ENCODE results near the gene TACR2.
"Not testable (repeated sequence)": the region's sequence is repeated elsewhere in the genome, so short reads cannot be mapped to it uniquely, and the experiment has no call there.

Gene TACR2

DNA sequence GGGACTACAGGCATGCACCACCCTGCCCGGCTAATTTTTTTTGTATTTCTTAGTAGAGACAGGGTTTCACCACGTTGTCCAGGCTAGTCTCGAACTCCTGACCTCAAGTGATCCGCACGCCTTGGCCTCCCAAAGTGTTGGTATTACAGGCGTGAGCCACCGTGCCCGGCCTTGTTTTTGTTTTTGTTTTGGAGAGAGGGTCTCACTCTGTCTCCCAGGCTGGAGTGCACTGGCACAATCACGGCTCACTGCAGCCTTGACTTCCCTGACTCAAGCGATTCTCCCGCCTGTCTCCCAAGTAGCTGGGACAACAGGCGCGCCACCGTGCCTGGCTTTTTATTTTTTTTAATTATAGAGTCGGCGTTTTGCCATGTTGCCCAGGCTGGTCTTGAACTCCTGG, 33.7 kb upstream of the TACR2 start:
- DNase-seq = not testable (repeated sequence)

DNA sequence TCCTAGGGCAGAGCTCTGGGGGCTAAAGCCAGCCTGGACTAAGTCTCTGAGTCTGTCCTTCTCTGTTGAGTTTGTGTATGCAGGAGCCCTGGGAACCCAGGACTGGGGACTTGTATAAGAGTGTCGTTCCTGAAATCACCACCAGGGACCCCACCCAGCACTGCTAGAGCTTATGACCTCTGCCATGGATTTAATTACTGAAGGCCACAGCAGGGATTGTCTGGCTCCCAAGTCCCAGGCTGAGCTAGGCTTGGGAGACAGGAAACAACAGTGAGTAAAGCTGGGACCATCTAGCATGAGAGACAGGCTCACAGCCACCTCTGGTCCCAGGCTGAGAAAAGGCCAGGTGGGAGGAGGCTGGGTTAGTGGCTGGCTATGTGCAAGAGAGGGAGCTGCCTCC, 33.1 kb upstream of the TACR2 start:
- peak in 4 of 5 donors; percentile 22 to 58 (median 32) for DNase-seq

DNA sequence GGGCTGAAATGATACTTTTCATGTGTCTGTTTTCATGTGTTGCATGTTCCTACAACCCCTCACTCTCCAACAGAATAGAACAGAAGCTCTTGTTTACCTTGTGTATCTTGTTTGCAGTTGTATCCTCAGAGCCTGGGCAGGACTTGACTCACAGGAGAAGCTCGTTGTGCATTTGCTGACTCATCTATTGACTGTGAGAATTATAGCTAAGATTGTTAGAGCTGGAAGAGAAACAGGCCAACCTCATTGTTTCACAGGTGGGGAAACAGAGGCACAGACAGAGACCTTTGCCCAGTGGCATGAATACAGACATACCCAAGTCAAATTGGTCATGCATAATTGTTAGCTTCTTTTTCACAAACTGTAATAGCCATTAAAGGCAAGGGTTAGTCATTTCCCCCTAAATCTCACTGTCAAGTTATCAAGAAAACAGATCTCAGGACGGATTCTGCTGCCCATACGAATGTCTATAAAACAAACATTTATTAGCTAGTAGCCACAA, 30.0 kb upstream of the TACR2 start:
- DNase-seq = peak in 1 of 5 donors; percentile 25

DNA sequence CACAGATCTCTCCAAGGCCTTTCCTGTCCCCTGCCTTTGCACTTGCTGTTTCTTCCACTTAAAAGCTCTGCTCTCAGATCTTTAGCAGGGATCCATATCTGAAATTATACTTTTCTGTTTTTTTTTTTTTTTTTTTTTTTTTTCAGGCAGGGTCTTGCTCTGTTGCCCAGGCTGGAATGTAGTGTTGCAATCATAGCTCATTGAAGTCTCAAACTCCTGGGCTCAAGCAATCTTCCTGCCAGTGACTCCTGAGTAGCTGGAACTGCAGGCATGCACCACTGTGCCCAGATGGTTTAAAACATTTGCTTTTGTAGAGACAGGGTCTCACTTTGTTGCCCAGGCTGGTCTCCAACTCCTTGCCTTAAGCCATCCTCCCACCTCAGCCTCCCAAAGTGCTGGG, 29.5 kb upstream of the TACR2 start:
- DNase-seq = no peak

DNA sequence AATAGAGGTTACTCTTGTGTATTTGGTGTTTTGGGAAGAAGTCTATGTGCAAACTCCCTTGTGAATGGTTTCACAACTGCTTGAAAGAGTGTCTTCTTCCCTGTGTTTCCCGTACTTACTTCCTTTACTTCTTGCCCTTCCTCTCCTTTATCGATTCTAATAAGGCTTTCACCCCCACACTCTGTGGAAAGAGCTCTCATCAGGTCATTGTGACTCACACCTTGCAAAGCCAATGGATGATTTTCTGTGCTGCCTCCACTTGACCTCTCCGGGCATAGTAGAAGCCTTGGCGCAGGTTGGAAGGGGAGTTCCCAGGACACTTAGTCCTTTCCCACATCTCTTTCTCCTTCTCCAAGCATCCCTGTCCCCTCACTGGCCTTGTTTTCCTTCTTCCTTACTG, 28.3 kb upstream of the TACR2 start:
- no peak for DNase-seq

DNA sequence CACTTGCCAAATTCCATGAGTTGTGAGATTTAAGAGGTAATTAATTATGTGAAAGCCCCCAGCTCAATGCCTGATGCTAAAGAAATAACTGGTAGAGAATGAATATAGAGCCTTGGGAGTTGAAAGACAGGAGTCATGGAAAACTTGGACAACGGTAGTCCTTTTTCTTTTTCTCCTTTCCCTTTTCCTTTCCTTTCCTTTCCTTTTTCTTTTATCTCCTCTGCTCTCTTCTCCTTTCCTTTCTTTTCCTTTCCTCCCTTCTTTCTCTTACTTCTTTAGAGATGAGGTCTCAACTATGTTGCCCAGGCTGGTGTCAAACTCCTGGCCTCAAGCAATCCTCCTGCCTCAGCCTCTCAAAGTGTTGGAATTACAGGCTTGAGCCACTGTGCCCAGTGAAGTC, 26.6 kb upstream of the TACR2 start:
- DNase-seq = no peak

DNA sequence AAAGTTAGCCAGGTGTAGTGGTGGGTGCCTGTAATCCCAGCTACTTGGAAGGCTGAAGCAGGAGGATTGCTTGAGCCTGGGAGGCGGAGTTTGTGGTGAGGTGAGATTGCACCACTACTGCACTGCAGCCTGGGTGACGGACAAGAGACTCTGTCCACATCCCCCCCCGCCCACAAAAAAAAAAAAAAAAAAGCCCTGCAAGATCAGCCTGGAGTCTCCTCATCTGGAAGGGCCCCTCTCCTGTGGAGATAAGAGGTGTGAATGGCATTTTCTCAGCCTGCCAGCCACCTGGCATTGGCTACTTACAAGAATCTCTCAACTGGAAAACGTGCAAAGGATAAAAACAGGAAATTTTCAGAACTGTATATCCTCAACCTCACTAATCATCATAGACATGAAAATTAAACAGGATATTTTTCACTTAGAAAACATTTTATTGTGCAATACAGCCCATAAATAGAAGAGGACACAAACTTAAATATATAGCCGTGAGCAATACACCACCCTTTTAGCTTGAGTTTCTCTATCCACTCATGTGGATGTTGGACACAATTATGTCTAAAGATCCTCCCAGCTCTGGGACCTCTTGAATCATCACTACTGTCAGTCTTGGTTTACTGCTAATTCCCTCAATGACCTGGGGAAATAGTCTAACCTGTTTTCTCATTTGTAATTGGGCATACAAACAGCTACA, 23.2 kb upstream of the TACR2 start:
- DNase-seq = no peak

DNA sequence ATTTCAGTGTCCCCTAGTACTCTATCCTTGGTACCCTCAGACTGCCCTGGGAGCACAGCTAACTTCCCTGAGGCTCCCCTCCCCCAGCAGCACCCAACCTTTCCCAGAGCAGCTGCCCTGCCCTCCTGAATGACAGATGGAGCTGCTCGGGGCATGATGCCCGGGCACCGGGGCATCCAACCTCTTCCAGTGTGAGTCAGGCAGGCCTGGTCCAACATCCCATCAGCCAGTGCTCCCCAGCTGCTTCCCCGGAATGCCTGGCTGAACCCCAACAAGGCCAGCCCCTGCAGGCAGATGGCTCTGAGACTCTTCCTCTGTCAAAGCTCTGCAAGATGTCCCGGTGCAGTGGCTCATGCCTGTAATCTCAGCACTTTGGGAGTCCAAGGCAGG, 22.6 kb upstream of the TACR2 start:
- no peak for DNase-seq

DNA sequence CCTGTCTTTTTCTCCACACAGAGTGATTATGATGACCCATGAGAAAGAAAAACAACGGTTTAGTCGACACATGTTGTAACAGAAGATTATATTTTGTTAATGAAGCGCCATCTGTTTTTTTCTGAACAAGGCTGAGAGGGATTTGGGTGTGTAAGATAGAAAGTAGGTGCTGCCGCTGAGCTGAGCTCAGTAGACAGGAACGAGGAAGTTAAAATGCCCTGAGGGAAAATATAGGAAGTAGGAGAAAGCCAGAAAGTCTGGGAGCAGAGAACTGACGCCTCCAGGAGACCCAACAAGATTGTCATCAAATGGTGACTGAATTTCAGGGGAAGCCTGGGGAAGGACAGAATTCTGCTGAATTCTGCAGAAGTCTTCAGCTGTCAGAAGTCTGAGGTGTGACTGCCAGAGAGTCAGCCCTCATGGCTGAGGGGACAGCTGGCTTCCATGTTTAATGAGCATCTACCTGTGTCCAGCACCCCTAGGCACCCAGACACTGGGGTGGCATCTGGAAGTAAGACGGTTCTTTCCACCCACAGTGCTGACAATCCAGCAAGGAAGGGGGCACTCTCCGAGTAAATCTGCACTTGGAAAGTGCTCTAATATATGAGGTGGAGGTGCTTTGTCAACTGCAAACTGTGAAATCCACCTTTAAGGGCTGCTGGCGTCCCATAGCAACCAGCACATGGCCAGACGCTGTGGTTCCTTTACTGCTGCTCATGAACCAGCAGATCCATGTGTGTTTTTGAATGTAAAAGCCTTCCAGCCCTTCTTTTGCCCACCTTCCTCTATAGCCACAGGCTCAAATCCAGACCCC, 22.0 kb upstream of the TACR2 start:
- DNase-seq = no peak

DNA sequence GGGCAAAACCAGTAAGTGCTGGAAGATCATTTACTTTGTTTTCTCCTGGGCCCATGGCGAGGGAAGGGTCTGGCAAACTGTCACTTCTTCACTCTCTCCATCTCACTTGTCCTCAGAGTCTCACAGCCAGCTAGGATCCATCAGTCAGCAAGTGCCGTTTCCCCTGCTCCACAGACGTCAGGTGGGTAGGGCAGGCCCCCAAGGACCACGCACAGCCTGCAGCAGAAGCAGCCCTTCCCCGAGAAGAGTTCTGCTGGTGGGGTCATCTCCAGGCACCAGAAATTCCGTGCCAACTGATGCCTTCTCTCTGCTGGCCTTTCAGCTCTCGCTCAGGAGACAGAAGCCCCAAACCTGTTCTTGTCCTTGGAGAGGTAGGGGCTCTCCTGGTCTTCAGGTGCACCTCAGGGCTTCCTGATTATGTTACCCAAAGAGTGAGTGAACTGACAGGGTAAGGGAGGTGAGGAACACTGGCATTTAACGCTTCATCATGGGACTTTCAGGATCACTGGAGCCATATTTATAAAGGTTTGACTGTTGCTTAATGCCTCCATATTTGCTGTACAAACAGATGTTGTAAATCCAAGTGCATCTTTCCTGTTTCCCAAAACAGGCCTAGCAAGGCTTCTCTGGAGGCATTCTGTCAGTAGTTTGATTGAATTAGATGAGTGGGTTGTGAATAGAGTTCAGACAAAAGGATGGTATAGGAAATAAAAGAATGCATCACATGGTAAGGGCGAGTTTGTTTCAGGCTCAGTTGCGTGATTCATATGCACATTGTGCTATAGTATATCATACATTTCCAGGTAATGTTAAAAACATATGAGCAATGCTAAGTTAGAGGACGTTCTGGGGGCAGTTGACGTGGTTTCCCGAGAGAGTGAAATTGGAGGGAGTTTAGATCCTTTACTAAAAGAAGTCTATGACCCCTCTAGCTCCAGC, 20.9 kb upstream of the TACR2 start:
- no peak for DNase-seq

DNA sequence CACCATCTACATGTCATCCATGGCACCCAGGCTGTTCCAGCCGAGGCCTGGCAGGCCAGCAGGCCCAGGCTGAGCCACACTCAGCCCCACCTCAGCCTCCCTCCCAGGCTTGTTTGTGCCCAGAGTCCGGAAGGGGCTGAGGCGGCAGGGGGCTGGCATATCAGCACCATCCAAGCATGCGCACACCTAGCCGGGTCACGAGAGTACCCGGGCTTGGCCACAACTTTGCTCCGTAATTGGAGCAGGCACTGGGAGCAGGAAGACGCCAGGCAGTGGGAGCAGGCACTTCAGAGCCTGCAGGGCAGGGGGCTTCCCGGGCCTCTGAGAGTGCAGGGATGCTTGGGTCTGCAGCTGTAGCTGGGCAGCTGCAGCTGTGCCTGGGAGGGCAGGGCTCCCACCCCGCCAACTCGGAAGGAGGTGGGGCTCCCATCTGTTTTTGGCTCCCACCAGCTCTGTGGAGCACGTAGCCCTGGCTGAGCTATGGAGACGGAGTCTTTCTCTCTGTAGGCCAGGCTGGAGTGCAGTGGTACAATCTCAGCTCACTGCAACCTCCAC, 19.3 kb upstream of the TACR2 start:
- no peak for DNase-seq

DNA sequence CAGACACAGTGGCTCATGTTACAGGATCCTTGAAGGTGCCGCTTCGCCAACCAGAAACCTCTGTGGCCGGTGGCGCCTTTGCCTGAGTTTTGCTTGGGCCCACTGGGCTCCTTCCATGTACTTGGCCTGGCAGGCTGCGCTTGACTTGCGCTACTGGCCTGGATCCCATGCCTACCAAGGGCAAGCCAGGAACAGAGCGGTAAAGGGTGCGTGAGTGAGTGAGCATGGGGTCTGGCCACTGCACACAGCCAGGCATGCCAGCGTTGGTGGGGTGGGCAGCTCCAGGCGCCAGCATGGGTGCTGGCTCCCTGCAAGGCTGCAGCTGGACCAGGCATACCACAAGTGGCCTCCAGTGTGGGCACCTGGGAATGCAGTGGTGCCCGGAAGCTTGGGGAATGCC, 18.2 kb upstream of the TACR2 start:
- DNase-seq = no peak

DNA sequence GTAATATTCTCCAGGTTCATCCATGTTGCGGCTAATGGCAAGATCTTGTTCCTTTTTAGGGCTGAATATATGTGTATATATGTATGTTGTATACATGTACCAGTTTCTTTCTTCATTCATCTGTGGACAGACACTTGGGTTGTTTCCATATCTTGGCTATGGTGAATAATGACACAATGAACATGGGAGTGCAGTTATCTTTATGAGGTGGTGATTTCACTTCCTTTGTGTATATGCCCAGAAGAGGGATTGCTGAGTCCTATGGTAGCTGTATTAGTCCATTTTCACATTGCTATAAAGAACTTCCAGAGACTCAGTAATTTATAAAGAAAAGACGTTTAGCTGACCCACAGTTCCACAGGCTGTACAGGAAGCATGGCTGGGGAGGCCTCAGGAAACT, 17.5 kb upstream of the TACR2 start:
- no peak for DNase-seq

DNA sequence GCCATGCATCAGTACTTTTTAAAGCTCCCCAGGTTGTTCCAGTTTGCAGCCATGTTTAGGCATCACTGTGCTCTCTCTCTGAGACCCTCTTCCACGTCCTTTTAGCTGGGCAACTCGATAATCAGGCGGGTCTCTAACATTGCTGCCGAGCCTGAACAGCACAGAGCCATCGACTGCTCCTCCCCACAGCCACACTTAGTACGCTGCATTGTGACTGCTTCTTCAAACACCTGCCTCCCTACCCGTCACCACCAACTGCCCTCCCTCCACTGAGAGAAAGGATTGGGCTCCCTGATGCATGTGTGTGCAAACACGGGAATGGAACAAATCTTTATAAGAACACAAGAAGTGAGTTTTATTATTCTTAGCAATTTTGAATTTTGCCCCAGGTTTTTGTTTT, 11.4 kb upstream of the TACR2 start:
- DNase-seq = no peak

DNA sequence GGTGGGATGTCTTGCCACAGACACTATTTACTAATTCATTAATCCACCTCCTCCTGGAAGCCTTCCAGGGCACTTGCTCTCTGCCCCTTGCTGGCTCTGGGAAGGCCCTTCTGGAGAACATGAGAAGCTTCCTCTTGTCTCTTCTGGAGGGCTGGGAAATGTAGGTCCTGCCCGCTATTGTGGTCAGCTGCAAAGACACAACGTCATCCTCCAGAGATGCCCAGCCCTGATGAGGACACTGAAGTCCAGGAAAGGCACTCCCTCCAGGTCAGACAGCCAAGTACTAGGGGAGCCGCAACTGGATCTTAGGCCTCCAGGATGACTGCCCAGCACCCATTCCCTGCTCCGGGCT, 9.6 kb upstream of the TACR2 start:
- DNase-seq = no peak

DNA sequence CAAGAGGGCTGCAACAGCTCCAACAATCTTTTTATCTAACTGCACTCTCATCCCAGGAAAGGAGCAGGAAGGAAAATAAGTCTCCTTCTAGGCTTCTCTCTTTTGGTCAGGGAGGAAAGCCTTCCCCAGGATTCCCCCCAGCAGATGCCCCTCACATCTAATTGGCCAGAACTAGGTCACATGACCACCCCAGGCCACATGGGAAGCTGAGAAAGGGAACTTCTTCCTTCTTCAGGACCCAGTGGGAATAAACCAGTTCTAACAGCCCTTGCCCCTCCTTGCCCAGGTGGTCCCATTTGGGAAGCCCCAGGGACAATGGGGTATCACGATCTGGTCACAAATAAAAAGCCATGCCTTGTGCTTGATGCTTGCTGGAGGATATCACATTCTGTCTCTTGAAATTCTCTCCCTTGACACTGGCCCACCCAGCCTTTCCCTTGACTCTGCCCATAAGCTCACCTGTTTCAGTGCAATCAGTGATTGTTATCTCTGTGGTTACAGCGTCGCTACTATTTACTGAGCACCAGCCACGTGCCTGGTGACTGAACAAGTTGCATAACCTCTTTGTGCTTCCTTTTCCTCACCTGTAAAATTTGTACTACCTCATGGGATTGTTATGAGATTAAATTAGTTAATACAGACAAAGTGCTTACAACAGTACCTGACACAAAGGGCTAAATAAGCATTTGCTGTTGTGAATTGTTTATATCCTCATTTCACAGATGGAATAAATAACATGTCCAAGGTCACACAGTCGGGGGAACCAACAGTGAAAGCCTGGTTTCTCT, 9.0 kb upstream of the TACR2 start:
- peak in 4 of 5 donors; percentile 13 to 52 (median 46) for DNase-seq

DNA sequence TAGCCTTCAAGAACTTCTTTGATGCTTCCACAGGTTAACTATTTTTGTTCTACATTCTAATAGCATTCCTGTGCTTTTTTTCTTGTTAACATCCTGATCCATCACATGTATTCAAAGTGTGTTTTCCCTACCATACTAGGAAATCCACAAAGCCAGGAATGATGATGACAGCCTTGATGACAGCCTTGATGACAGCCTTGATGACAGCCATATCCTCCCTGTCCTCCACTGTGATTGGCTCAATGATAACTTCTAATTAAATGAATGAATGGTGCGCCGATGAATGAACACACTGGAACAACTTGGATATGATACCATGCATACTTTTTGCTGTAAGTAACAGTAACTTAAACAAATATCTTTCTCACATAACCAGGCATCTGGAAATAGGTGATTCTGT, 8.3 kb upstream of the TACR2 start:
- DNase-seq = no peak

DNA sequence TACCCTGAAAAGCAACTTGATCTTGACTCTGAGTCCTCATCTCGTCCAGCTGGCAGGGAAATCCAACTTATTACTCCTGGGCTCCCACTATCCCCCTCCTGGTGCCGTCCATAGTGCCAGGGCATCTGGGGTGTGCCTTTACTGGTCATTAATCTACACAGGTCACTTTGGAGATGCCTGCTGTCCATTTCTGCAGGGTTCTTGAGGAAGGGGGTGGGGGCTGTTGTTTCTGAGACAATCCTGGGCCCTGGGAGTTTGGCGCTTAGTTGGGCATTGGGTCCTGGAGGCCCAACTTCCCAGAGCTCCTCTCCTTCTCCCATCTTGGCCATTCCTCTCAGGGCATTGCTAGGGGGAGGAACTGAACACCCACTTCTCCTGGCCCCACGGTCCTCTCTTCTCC, 6.0 kb upstream of the TACR2 start:
- DNase-seq = no peak

DNA sequence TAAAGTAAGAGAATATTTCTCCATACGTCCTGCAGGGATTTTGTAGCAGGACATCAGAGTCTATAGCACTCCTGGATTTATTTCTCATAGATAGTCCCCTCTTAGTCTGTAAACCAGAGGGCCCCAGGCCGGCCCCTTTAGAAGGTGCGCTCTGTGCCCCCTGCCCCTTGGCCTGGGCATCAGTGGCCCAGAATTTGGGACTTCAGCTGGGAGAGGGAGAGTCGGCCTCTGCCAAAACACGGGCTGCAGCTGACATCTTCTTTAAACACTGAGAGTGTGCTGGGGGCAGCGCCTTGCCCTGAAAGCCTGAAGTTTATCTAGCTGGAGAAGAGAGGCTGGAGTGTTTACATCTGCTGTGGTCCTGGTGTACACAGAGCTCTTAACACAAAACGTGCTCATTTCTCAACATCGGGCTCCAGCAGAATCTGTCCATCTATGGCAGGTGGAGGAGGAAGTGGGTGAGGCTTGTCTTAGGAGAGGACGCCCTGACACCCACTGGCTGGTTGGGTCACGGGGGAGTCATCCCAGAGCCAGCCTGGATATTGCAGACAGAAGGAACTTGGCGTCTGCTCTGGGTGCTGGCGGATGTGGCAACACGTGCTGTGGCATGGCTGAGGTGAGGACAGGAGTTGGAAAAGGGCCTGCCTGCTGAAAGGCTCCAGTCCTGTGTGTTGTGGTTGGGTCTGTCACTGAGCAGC, 5.0 kb upstream of the TACR2 start:
- no peak for DNase-seq

DNA sequence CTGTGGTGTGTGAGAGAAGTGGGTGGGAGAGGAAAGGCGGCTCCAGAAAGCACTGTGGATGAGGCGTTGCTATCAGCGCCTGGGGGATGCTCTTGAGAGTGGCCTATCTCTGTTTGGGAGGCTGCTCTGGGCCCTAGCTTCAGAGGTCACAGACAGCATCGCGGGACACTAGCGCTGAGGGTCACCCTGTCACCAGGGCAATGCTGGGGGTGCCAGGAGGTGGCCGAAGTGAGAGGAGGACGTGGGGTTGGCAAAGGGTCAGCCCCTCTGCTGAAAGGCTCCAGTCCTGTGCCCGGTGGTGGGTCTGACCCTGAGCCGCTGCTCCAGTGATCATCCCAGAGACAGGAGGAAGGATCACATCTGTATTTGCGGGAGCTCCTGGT, 3.0 kb upstream of the TACR2 start:
- DNase-seq = no peak

DNA sequence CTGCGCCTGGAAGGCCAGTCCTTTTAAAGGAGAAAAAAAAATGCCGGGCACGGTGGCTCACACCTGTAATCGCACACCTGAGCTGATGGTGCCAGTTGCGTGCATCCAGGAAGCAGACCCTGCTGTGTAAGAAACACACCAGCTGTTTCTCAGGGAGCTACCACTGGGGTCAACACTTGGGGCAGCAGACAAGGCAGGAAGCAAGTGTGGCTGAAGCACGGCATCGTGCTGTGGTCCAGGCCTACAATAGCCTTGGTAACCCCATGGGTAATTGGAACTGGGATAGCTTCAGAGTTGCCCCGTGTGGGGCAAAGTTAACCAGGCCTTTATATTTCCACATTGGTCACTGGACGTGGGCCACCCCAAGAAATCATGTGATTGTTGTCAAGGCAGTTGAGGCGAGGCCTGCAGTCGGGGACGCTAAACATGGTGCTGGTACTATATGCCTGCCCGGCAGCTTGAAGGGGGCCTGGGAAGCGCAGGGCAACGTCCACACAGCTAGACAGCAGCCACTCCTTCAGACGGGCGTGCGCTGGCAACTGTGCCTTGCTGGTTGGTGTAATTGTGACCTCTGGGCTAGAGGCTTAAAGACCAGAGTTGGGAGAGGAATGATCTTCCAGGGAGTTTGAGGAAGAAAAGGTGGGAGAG, 2.5 kb upstream of the TACR2 start:
- no peak for DNase-seq
